ENCODE results near the gene ATP7B.
"Not testable (repeated sequence)": the region's sequence is repeated elsewhere in the genome, so short reads cannot be mapped to it uniquely, and the experiment has no call there.

The ATP7B gene

DNA sequence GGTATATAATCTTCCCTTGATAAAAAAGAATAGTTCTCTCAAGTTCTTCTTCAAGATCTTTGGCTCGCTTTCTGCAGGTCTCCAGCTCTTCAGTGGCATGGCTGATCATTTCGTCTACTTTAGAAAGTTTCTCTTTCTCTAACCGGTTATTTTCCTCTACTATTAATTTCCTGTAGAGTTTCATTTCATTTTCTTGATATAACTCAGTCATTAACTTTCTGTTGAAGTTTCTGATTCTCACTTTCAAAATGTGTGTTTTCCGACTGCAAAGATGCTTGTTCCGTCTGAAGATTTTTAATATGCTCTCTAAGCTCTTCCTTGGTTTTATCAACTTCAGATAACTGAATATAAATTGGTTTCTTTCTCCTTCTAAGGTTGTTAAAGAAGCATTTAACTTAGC lies 102.0 kb downstream of the ATP7B start:
- WGBS, 2 donors (ENCODE audit: extremely low coverage in 2 of 2, insufficient read length in 2 of 2, insufficient replicate concordance in 1 of 2) = no CpG with 5 or more reads among the region's 5 CpGs
- not testable (repeated sequence) for H3K27ac ChIP-seq (replicated peaks; ENCODE audit: low read length); H3K9ac ChIP-seq (ENCODE audit: low read depth, low read length, poor library complexity); H2BK5ac ChIP-seq (ENCODE audit: low read length); H3K36me3 ChIP-seq (replicated peaks in 1 of 2; ENCODE audit: control insufficient read depth in 2 of 2, insufficient read depth in 2 of 2, low read length in 2 of 2); H4K91ac ChIP-seq (ENCODE audit: low read depth, low read length, poor library complexity); H2BK15ac ChIP-seq (ENCODE audit: low read length); H3K23ac ChIP-seq (ENCODE audit: low read depth, low read length, poor library complexity); H3K4me2 ChIP-seq (ENCODE audit: insufficient read depth, low read length, poor library complexity, severe bottlenecking); H2BK120ac ChIP-seq (ENCODE audit: low read depth, low read length); H3K18ac ChIP-seq (ENCODE audit: low read length); H3K14ac ChIP-seq (ENCODE audit: low read length); H4K8ac ChIP-seq (ENCODE audit: low read depth, low read length); H3K9me3 ChIP-seq (replicated peaks in 1 of 2; ENCODE audit: control insufficient read depth in 2 of 2, insufficient read depth in 1 of 2, low read depth in 1 of 2, low read length in 2 of 2); H3K4ac ChIP-seq (ENCODE audit: low read length); H2AFZ ChIP-seq (ENCODE audit: low read length); H3K4me3 ChIP-seq (ENCODE audit: low read length in 2 of 2); H3K79me1 ChIP-seq (ENCODE audit: low read depth, low read length); DNase-seq (ENCODE audit: low spot score); H2AK5ac ChIP-seq (ENCODE audit: low read depth, low read length); H2BK12ac ChIP-seq (ENCODE audit: low read length)
- H3K4me1 ChIP-seq (ENCODE audit: control insufficient read depth in 2 of 2, insufficient read depth in 1 of 2, low read depth in 1 of 2, low read length in 2 of 2) = peaks cover 3 to 19% of the 10 kb centered on the region in 2 donors
- peaks cover 0 to 14% (median 0%) of the 10 kb centered on the region in 3 experiments for H3K27me3 ChIP-seq (ENCODE audit: control insufficient read depth in 3 of 3, insufficient read depth in 3 of 3, low read depth in 1 of 3, low read length in 3 of 3)

DNA sequence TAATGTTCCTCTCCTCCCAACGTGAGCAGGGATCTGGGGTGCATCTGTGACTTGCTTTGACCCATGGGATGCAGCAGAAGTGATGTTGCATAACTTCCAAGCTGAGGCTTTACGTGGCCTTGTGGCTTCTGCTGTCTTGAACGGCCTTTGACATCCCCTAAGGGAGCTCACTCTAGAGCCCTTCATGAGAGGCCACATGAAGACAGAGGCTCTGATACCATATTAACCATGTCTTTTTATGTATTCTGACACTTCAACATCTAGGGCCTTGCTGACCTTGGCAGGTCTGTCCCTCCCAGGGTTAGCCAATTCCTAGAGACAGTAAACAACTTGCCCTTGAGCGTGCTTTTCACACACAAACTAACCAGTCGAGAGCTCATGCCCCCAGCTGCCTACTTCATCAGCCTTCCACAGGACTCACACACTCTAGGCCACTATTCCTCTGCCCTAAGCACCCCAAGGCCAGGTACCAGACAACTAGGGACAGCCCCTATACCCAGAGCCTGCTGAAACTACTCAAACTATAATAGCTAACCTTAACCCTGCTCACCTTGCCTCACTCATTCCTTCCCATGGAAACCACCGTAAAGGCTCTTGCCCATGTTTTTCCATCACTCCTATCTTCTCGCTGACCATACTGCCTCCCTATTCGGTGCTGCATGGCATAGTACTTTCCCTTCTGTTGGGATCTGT lies 104.1 kb downstream of the ATP7B start:
- H2BK12ac ChIP-seq (ENCODE audit: low read length) = no peak overlapping the region
- H3K18ac ChIP-seq (ENCODE audit: low read length) = no peak overlapping the region
- H2BK5ac ChIP-seq (ENCODE audit: low read length) = no peak overlapping the region
- H2AFZ ChIP-seq (ENCODE audit: low read length) = no peak overlapping the region
- no peak for DNase-seq (ENCODE audit: low spot score)
- no peak overlapping the region for H3K4ac ChIP-seq (ENCODE audit: low read length)
- H3K27me3 ChIP-seq (ENCODE audit: control insufficient read depth in 3 of 3, insufficient read depth in 3 of 3, low read depth in 1 of 3, low read length in 3 of 3) = peaks cover 0 to 15% (median 0%) of the 10 kb centered on the region in 3 experiments
- no peak overlapping the region for H3K4me2 ChIP-seq (ENCODE audit: insufficient read depth, low read length, poor library complexity, severe bottlenecking)
- H3K36me3 ChIP-seq (replicated peaks in 1 of 2; ENCODE audit: control insufficient read depth in 2 of 2, insufficient read depth in 2 of 2, low read length in 2 of 2) = no peaks in the 10 kb centered on the region
- no peak overlapping the region for H3K14ac ChIP-seq (ENCODE audit: low read length)
- no peak overlapping the region for H3K27ac ChIP-seq (replicated peaks; ENCODE audit: low read length)
- peak overlapping the region; percentile 6 for H2AK5ac ChIP-seq (ENCODE audit: low read depth, low read length)
- H3K23ac ChIP-seq (ENCODE audit: low read depth, low read length, poor library complexity) = no peak overlapping the region
- no peak overlapping the region for H2BK120ac ChIP-seq (ENCODE audit: low read depth, low read length)
- H3K79me1 ChIP-seq (ENCODE audit: low read depth, low read length) = no peaks in the 10 kb centered on the region
- H3K9me3 ChIP-seq (replicated peaks in 1 of 2; ENCODE audit: control insufficient read depth in 2 of 2, insufficient read depth in 1 of 2, low read depth in 1 of 2, low read length in 2 of 2) = peaks cover 0 to 2% of the 10 kb centered on the region in 2 donors
- no peak overlapping the region for H3K4me3 ChIP-seq (ENCODE audit: low read length in 2 of 2)
- no peak overlapping the region for H4K91ac ChIP-seq (ENCODE audit: low read depth, low read length, poor library complexity)
- H3K4me1 ChIP-seq (ENCODE audit: control insufficient read depth in 2 of 2, insufficient read depth in 1 of 2, low read depth in 1 of 2, low read length in 2 of 2) = peaks cover 0 to 13% of the 10 kb centered on the region in 2 donors
- H4K8ac ChIP-seq (ENCODE audit: low read depth, low read length) = no peak overlapping the region
- no peak overlapping the region for H3K9ac ChIP-seq (ENCODE audit: low read depth, low read length, poor library complexity)
- H2BK15ac ChIP-seq (ENCODE audit: low read length) = no peak overlapping the region
- no CpG with 5 or more reads among the region's 8 CpGs for WGBS, 2 donors (ENCODE audit: extremely low coverage in 2 of 2, insufficient read length in 2 of 2, insufficient replicate concordance in 1 of 2)

DNA sequence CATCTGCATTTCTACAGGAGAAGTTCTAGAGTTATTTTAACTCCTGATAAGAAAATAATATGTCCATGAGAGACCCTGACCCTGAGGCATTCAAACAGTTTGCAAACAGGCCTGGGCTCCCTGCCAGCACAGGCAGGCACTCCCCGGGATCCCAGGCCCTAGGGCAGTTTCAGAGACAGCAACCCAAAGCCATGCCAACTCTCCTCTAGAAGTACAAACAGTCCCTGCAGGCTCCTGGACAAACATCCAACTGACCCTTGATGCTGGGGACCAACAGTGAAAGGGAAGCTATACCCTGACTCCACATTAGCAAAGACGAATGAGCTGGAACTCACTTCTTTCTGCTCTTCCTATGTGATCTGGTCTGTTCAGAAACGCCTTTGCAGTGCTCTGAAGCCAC lies 104.7 kb downstream of the ATP7B start:
- H3K23ac ChIP-seq (ENCODE audit: low read depth, low read length, poor library complexity) = no peak overlapping the region

DNA sequence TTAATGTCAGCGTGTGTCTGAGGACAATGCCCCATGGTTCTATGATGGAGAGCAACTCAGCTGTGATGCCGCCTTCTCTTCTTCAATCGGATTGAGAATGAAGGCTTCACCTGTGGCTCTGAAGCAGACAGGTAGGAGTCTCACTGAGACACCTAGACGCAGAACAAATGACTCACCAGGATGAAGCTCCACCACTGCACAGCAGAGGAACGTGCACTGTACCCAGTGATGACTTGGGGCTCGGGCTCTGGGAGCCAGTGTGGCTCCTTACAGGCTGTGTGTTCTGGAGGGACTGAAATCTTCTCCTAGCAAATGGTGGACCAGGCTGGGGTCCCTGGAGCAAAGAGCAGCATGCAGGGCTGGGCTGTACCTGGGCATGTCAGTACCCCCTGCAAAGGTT lies 105.5 kb downstream of the ATP7B start:
- Histone ChIP-seq H3K79me1 (ENCODE audit: low read depth, low read length) (no peaks in the 10 kb centered on the region), H2BK120ac (ENCODE audit: low read depth, low read length) (no peak overlapping the region), H3K14ac (ENCODE audit: low read length) (no peak overlapping the region), H3K9me3 (replicated peaks in 1 of 2; ENCODE audit: control insufficient read depth in 2 of 2, insufficient read depth in 1 of 2, low read depth in 1 of 2, low read length in 2 of 2) (no peaks in the 10 kb centered on the region), H3K36me3 (replicated peaks in 1 of 2; ENCODE audit: control insufficient read depth in 2 of 2, insufficient read depth in 2 of 2, low read length in 2 of 2) (no peaks in the 10 kb centered on the region), H4K91ac (ENCODE audit: low read depth, low read length, poor library complexity) (no peak overlapping the region), H3K18ac (ENCODE audit: low read length) (no peak overlapping the region), H4K8ac (ENCODE audit: low read depth, low read length) (no peak overlapping the region), H3K23ac (ENCODE audit: low read depth, low read length, poor library complexity) (no peak overlapping the region), H2AFZ (ENCODE audit: low read length) (no peak overlapping the region), H3K27me3 (ENCODE audit: control insufficient read depth in 3 of 3, insufficient read depth in 3 of 3, low read depth in 1 of 3, low read length in 3 of 3) (peaks cover 0 to 23% (median 0%) of the 10 kb centered on the region in 3 experiments), H3K9ac (ENCODE audit: low read depth, low read length, poor library complexity) (no peak overlapping the region), H2BK15ac (ENCODE audit: low read length) (no peak overlapping the region), H3K4me2 (ENCODE audit: insufficient read depth, low read length, poor library complexity, severe bottlenecking) (no peak overlapping the region), H3K4ac (ENCODE audit: low read length) (no peak overlapping the region), H2AK5ac (ENCODE audit: low read depth, low read length) (no peak overlapping the region), H2BK12ac (ENCODE audit: low read length) (no peak overlapping the region), H3K4me1 (ENCODE audit: control insufficient read depth in 2 of 2, insufficient read depth in 1 of 2, low read depth in 1 of 2, low read length in 2 of 2) (peaks cover 0 to 11% of the 10 kb centered on the region in 2 donors), H3K27ac (replicated peaks; ENCODE audit: low read length) (no peak overlapping the region), H2BK5ac (ENCODE audit: low read length) (no peak overlapping the region), H3K4me3 (ENCODE audit: low read length in 2 of 2) (no peak overlapping the region)
- no peak for DNase-seq (ENCODE audit: low spot score)
- WGBS, 2 donors (ENCODE audit: extremely low coverage in 2 of 2, insufficient read length in 2 of 2, insufficient replicate concordance in 1 of 2) = no CpG with 5 or more reads among the region's 6 CpGs

More for the DNA sequence above, 104.7 kb downstream of the ATP7B start:
- Histone ChIP-seq H2AFZ (ENCODE audit: low read length) (no peak overlapping the region), H3K27me3 (ENCODE audit: control insufficient read depth in 3 of 3, insufficient read depth in 3 of 3, low read depth in 1 of 3, low read length in 3 of 3) (peaks cover 0 to 20% (median 0%) of the 10 kb centered on the region in 3 experiments), H3K4me3 (ENCODE audit: low read length in 2 of 2) (no peak overlapping the region), H2BK12ac (ENCODE audit: low read length) (no peak overlapping the region), H3K9ac (ENCODE audit: low read depth, low read length, poor library complexity) (no peak overlapping the region), H2AK5ac (ENCODE audit: low read depth, low read length) (no peak overlapping the region), H3K79me1 (ENCODE audit: low read depth, low read length) (no peaks in the 10 kb centered on the region), H3K4me2 (ENCODE audit: insufficient read depth, low read length, poor library complexity, severe bottlenecking) (no peak overlapping the region), H4K8ac (ENCODE audit: low read depth, low read length) (no peak overlapping the region), H2BK15ac (ENCODE audit: low read length) (no peak overlapping the region), H3K9me3 (replicated peaks in 1 of 2; ENCODE audit: control insufficient read depth in 2 of 2, insufficient read depth in 1 of 2, low read depth in 1 of 2, low read length in 2 of 2) (peaks cover 0 to 2% of the 10 kb centered on the region in 2 donors), H3K4ac (ENCODE audit: low read length) (no peak overlapping the region), H3K14ac (ENCODE audit: low read length) (no peak overlapping the region), H2BK120ac (ENCODE audit: low read depth, low read length) (no peak overlapping the region), H4K91ac (ENCODE audit: low read depth, low read length, poor library complexity) (no peak overlapping the region), H3K18ac (ENCODE audit: low read length) (no peak overlapping the region), H2BK5ac (ENCODE audit: low read length) (no peak overlapping the region), H3K36me3 (replicated peaks in 1 of 2; ENCODE audit: control insufficient read depth in 2 of 2, insufficient read depth in 2 of 2, low read length in 2 of 2) (no peaks in the 10 kb centered on the region), H3K4me1 (ENCODE audit: control insufficient read depth in 2 of 2, insufficient read depth in 1 of 2, low read depth in 1 of 2, low read length in 2 of 2) (peaks cover 0 to 11% of the 10 kb centered on the region in 2 donors), H3K27ac (replicated peaks; ENCODE audit: low read length) (no peak overlapping the region)
- DNase-seq (ENCODE audit: low spot score) = no peak
- no CpG with 5 or more reads among the region's 3 CpGs for WGBS, 2 donors (ENCODE audit: extremely low coverage in 2 of 2, insufficient read length in 2 of 2, insufficient replicate concordance in 1 of 2)

Data from neuronal stem cell (in vitro differentiated cells).